NCI-H2227 (cell line): ENCODE measurements around the gene CRADD.

Experiments used
- DNase-seq: peaks from one replicate; lab custom pipeline; 2025; ENCODE audit not compliant: unreplicated experiment; lab: John Stamatoyannopoulos, UW

CRADD gene

DNA sequence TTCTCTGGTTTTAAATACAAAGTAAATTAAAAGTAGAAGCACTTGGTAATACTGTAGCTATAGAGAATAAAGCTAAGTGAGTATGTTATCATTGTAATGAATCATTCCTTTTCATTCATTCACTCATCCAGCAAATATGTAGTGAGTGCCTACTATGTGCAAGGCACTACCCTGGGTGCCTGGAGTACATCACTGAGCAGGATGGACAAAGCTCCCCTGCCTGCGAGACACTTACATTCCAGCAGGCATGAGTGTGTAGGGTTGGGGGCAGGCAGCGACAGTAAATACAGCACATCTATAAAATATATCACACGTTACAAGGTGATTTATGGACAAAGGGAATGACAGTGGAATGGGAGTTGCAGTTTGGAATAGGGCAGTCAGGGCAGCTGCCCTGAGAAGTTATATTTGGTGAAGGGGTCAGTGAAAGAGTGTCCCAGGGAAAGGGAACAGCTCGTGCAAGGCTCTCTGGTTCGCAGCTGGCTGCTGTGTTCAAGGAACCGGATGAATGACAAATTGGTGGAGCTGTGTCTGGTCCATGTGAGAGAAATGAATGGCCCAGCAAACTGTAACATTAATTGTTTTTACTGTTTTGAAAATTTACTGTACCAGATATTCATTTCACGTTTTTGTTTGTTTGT, 159.6 kb downstream of the CRADD start:
- no peak for DNase-seq

DNA sequence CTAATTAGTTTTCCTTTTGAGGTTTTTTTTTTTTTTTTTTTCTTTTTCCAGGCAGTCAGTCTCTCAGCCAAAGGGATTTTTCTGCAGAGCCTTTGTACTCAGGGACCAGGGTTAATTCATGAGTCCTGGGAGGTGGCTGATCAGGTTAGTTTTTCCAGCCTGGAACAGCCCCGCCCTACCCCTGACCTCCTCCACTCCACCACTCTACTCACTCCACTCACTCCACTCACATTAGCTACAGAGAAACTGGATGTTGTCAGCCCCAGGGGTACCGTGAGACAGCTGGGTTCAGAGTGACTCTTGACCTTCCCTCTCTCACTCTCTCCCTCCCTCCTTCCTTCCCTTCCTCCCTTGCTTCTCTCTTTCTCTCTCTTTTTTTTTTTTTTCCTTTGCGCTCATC, 161.0 kb downstream of the CRADD start:
- peak; percentile 30 for DNase-seq

DNA sequence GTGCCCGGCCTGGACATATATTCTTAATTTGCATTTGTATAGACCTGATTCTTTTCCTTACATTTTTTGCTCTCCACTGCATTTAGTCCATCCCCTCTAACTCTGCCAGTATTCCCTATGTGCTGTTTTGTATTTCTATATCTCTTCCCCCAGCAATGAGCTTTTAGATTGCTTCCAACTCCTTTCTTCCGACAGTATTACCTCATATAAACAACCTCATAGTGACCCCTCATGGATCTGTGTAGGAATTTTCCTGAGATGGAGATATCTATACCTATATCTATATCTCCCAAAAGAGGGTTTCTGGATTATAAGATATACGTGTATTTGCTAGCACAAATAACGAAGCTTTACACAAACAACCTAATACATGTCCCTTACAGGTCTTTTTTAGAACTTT, 161.9 kb downstream of the CRADD start:
- no peak for DNase-seq

DNA sequence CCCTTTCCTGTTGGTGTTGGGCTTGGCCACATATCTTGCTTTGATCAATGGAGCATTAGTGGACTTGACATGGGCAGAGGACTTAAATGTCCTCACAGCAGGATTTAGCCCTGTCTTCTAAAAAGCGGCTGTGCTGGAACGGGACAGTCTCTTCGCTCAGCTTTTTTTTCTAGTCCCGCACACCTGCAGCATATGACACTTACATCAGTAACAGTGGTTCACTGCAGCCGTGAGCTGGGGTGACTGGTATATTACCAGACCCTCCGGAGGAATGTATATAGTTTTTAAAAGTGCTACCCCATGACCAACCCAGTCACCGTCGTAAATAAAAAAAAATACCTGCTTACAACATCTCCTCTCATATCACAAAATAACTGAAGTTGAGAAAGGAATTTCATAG, 164.5 kb downstream of the CRADD start:
- no peak for DNase-seq

DNA sequence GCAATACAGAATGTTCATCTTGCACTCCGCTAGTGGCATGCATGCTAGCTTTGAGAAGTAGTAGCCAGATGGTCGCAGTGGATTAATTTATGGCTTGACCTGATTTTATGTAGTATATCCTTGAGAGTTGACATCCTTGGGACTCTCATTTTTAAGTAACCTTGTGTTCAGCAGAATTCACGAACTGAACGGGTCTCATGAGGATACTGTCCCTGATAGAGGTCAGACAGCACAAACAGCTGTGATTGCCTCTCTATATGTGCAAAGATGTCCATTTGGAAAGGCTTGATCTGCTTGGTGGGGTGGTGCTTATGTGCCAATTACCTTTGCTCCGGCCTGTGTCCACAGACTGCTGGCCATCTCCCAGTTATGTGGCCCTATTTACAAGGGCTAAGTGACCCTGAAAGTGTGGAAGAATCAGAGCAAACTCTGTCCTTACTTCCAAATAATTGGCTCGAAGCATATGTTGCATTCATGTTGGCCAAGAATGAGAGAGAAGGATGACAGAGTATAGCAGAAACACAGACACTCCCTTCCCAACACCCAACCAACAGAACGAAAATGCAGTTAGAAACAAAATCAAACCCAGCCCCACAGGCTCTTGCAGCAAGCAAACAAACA, 167.1 kb downstream of the CRADD start:
- no peak for DNase-seq

DNA sequence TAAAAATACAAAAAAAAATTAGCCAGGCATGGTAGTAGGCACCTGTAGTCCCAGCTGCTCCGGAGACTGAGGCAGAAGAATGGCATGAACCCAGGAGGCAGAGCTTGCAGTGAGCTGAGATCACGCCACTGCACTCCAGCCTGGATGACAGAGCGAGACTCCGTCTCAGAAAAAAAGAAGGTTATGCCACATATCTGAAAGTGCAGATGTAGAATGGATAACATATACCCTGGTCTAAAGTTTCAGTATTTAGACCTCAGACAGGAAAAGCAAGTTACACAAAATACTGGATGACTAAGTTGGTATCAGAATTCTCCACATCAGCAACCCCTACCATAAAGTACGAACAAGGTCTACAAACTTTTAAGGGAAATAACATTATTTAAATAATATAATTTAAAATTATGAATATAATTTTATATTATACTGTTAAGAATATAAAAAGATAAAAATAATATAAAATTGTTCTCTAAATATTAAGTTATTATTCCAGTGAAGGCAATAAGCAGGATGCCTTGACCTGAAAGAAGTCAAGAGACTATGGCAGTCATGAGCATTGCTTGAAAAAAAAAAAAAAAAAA, 169.9 kb downstream of the CRADD start:
- DNase-seq = no peak

DNA sequence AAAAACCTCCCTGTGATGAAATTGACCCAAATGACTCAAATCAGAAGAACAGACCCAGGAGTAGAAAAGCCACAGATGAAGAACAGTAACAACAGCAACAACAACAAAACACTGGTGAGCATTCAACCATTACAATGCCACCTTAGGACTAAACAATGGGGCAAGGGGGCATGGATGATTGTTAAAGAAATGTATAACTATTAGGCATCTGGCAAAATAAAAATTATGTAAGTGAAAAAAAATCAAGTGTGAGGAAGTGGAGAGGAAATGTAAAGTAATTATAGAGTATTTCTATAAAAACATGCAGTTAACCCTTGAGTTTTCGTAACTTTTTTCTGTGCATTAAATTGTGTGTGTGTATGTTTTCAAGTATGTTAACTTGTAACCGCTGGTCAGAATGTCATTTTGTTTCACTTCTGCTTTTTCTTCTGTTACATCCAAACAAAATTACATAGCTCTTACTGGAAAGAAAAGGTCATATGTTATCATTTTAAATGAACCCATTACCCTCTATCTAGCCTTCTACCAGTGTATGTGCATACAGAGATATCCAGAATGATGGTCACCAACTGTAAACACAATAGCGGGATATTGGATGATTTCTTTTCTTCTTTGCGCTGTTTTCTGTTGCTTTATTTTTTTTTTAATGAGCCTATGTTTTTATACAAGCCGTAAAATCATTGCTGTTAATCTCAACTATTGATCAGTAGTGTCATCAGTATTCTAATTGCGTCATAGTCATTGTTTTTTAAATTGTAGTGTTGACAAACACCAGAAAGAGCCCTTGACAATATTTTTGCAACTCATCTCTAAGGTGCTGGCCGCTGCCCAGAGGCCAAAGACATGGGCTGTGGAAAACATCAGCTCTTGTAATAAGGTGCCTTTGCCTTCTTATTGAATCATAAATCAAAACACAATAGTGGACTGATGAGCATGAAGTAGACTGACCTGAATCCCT, 170.6 kb downstream of the CRADD start:
- DNase-seq = no peak

DNA sequence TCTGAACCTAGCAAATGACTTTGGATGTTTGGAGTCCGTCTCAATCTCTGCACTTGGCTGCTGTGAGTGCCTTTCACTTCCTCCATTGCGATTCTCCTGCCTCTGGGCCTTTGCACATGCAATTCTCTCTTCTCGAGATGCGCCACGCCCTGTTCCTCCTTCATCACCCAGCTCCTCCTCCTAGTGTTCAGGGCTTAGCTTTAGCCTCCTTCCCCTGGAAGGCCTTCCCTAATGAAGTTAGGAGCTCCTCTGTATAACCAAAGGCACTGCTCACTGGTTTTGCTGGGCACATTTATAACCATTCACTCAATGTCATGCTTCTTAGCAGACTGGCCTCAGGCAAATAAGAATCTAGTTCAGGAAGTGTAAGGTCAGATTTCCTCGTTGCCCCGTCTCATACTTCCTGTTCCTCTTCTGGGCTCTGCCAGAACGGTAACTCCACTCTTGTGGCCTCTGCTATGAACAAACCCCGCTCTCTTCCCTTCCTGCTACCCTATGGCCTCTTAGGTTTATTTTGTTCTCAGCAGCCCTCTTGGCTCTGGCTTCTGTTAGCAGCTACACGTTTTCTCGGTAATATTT, 171.4 kb downstream of the CRADD start:
- no peak for DNase-seq

DNA sequence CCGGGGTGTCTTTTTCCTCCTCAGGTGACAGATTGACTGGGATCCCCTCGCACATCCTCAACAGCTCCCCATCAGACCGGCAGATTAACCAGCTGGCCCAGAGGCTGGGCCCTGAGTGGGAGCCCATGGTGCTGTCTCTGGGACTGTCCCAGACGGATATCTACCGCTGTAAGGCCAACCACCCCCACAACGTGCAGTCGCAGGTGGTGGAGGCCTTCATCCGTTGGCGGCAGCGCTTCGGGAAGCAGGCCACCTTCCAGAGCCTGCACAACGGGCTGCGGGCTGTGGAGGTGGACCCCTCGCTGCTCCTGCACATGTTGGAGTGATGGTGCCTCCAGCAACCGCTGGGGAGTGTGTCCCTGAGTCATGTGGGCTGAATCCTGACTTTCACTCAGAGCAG, 172.8 kb downstream of the CRADD start:
- DNase-seq = no peak

DNA sequence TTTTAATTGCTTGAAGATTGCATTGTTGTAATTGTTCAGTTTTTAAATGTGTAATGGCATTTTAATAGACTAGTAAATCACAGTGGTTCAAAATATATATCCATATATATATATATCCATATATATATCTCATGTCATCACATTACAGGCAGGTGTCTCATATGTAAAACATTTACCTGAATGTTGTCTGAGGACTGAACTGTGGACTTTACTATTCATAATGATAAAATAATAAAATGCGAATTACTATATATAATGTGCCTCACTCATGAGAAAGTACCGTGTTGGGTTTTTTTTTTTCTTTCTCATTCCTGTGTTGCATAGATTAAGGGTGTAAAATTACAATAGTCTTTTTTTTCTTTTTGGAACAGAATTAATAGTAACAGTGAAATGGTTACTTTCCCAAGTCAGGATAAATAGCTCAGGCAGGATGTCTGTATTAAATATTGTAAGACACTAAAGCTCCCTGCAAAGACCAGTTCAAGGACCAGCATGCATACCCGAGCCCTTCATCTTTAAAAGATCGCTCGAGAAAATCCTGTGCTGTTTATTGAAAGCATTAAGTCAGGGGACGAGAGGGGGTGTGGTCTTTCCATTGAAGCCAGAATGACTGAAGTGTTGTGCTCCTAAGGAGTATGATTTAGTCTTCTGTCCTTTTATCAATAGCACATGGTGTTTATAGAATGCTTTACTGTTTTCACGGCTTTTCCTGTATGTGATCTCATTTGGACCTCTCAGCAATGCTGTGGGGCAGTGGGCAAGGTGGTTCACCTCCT, 173.5 kb downstream of the CRADD start:
- DNase-seq = no peak

DNA sequence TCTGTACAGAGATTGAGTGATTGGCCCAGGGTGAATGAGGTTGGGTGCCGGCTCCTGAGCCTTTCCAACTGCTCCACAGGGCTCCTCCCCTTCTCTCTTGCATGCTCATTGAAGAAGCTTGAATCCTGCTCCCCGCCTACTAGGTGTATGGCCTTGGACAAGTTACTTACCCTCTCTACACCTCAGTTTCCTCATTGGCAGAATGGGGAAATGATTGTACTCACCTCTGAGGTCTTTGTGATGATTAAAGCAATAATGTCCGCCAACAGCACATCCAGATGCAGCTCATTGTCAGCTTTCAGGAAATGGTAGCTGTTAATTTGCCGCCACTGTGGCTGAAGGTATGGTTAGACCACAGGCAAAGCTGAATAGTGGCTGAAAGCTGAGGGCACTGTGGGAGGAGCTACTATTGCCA, 174.1 kb downstream of the CRADD start:
- DNase-seq = no peak

DNA sequence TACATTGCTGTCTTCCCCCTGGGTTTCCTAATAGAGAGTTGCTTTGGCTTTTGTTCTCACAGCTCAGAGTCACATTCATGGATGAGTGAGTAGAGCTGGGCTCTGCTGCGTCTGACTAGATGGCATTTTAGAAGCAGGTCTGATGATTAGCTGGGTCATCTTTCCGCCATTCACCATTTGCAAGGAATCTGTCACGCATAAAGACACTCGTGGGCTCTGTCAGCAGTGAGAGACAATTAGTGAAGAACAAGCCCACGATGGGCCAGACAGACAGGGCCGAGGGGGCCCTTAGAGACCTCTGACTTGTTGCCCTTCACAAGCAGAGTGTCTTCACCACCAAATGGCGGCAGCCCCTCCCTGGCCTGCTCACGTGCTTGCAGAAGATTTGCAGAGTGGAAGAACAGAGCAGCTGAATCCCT, 175.0 kb downstream of the CRADD start:
- peak; percentile 47 for DNase-seq

DNA sequence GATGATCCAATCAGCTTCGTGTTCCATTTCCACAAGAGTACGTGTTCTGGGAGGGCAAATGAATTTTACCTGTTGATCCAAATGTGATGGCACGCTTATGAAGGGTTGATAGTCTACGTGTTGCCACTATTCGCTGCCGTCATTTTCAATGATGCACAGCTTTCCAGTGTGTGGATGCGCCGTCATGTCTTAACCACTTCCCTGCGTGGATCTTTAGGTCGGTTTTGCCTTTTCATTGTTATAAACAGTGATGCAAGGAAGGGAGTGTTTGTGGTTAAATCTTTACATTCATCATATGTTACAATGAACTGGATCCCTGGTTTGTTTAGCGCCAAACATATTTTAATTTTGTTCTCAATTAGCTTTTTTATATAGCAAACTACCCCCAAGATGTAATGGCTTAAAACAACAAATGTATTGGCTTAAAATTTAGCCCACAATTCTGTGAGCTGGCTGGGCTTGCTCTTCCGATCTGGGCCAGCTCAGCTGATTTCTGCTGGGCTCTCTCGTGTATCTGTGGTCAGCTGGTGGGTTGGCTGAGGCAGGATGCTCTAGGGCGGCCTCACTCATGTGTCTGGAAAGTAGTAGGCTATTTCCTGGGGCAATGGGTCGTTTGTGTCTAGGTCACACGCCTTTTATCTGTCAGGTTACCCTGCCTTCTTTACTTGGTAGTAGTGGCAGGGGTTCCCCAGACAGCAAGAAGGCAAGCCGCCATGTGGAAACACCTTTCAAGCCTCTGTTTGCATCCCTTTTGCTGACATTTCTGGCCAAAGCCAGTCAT, 176.7 kb downstream of the CRADD start:
- DNase-seq = no peak

DNA sequence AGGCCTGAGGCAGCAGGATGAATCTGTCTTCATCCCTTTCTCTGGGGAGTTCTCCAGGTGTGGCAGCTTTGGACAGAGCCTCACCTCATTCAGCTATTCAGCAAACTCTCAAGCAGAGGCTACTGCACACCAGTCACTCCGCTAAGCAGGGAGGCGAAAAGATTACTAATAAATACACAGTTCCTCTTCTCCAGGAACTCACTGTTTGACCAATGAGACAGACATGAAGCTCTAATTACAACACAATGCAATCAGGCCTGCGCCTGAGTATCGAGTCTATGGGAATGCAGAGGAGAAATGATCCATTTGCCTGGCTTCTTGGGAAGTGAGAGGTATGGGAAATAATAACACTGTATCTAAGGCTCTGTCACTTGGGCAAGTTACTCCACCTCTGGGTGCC, 178.1 kb downstream of the CRADD start:
- no peak for DNase-seq

DNA sequence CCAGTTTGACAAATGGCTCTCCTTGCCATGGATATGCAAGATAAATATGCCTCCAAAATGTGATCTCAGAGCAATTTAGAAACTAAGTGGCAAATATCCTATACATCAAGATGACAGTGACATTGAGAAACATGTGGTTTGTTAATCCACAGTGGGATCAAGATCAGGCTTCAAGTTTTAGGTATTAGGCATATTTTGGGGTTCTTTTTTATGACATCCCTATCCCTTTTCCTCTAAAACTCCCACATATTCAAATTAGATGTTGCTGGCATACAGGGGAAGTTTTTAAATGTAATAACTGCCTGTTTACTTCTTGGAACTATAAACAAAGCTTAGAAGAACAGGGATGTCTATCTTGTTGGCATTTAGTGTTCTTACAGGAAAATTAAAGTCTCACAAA, 179.4 kb downstream of the CRADD start:
- no peak for DNase-seq

DNA sequence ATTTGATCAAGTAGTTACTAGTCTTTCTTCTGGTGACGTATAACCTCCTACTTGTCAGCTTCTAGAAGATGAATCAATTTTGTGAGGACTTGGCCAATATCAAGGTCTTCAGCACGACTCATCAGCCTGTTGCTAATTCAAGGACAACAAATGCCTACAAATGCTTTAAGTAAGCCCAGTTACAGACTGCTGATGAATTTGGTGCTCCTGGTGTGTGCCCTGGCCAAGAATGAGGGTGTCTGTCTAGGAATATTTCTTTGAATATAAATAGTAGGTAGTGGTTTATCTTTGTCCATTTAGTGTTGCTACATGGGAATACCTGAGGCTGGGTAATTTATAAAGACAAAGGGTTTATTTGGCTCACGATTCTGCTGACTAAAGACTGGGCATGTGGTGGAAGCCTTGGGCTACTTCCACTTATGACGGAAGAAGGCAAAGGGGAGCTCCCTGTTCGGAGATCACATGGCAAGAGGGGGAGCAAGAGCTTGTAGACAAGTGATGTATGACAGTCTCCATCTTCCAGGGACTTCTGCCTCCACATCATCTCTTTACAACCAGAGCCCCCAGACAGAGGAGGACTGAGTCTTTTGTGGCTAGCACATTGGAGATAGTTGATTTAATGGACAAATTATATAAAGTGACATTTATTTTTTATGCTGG, 180.2 kb downstream of the CRADD start:
- DNase-seq = no peak

DNA sequence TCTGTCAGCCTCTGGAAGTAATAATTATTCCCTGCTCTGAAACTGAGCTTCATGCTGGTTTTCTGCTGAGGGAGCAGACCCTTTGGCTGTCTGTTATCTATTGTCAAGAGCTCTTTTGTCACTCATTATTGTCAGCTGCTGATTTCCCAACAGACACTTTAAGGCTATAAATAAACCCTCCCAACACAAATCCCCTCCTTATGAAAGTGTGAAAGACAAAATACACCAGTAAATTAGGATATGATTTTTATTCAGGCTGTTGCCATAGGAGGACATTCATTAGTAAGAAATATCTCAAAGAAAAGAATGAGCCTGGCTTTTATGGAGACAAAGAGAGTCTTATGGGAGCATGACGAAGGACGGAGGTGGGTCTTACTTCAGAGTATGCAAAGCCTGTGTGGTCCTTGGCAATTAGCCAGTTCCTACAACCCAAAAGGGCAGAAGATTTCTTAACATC, 180.8 kb downstream of the CRADD start:
- DNase-seq = peak; percentile 89

DNA sequence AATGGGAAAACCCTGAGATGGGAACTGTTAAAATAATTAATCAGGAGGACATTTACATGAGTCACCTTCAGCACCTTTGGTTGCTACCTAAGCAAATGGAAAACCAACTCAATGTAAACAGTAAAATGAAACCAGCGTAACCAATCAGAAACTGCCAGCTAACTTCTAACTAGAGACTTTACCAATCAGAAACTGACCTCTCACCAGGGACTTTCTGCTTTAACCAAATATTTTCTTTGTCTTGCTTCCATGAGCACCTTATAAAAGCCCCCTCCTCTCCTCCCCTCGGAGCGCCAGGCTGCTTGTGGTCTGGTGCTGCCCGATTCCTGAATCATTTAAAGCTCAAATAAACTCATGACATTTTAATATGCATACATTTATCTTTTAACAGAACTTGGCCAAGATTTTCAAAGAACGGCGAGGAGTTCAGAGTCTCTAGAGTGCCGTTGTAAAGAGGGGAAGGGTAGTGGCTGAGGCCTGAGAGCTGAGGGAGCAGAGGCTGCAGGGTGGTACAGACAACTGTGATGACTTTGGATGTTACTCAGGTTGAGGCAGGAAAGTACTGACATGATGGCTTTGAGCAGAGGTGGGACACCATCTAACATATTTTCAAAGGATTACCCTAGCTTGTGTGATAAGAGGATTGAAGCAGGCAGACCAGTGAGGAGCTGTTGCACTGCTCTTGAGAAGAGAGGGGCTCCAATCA, 183.6 kb downstream of the CRADD start:
- no peak for DNase-seq
